Epithelial cell of proximal tubule (primary cell): Measurements from ENCODE around the gene DNAJC27. TPM values are rescaled to one million over a fixed set of nuclear protein-coding genes. Genes with fewer than 3 reads are reported as not detected.

ENCODE experiments used
- DNase-seq: peaks from one replicate; pipeline ENCODE4 v3.0.0-alpha.2; 2011; ENCODE audit warnings: low read depth
- H3K4me3 ChIP-seq: 2 replicates; pipeline ENCODE4 v1.5.1; 2011; ENCODE audit warnings: low read depth, mild to moderate bottlenecking, low read length
- total RNA-seq: library from RNA; depleted of rRNA; stranded (reverse); fragments of >200 nt; gene quantifications from 2 replicates; pipeline ENCODE4 v1.2.3, GENCODE V29; 2015
- TF ChIP-seq, protein P1 (sequence below): conservative IDR thresholded peaks from 2 replicates; pipeline ENCODE4 v1.5.1; 2012; ENCODE audit warnings: low read depth, mild to moderate bottlenecking, low read length

DNAJC27 gene
- total RNA-seq, 1 donor from 2014 or later, result 2.1 TPM

DNA sequence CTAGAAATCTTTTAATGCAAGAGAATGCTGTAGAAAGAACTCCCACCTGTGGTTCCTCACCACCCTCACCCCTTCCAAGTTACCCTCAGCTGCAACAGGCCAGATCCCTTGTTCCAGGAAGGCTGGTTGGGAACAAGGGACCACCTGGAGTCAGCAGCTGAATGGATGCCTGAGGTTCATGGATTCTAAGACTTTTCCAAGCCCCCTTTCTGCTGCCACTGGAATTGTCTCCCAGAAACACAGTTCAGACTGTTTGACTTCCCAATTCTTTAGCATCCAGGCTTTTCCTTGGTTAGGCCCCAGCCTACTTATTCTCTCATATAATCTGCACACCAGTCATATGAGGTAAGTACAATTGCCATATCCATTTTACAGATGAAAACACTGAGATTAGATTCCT, 43.7 kb downstream of the DNAJC27 start:
- TF ChIP-seq, protein P1, sequence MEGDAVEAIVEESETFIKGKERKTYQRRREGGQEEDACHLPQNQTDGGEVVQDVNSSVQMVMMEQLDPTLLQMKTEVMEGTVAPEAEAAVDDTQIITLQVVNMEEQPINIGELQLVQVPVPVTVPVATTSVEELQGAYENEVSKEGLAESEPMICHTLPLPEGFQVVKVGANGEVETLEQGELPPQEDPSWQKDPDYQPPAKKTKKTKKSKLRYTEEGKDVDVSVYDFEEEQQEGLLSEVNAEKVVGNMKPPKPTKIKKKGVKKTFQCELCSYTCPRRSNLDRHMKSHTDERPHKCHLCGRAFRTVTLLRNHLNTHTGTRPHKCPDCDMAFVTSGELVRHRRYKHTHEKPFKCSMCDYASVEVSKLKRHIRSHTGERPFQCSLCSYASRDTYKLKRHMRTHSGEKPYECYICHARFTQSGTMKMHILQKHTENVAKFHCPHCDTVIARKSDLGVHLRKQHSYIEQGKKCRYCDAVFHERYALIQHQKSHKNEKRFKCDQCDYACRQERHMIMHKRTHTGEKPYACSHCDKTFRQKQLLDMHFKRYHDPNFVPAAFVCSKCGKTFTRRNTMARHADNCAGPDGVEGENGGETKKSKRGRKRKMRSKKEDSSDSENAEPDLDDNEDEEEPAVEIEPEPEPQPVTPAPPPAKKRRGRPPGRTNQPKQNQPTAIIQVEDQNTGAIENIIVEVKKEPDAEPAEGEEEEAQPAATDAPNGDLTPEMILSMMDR, result no peak
- H3K4me3 ChIP-seq, result no peak overlapping the region
- no peak for DNase-seq

DNA sequence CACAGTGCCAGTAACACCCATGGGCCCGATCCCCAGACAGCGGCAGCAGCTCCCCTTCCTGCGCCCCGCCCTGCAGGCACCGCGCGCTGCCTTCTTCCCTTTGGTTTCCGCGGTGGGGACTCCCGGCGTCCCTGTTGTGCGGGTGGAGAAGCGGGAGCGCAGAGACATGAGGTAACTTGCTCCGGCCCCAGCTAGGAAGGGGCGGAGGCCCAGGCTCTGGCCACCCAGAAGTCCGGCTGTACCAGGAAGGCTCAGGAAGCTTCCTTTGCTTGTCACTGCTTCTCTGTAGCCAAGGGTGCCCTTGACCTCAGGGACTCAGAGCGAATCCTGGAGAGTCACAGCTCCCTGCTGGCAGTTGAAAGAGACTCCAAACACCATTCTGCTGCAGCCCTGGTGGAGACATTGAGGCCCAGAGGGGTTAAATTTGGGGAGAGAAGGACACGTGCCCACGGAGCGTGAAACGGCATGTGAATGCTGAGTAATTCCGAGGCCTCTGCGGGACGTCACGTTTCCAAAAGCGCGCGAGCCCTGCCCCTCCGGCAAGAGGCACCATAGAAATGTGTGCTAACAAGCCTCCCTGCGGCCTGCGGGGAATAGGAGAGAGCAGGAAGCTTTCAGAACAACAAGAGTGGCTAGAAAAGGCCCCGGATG, 45.0 kb downstream of the DNAJC27 start:
- no peak for DNase-seq
- TF ChIP-seq, protein P1, result no peak
- H3K4me3 ChIP-seq, result peak overlapping the region; percentile 10

DNA sequence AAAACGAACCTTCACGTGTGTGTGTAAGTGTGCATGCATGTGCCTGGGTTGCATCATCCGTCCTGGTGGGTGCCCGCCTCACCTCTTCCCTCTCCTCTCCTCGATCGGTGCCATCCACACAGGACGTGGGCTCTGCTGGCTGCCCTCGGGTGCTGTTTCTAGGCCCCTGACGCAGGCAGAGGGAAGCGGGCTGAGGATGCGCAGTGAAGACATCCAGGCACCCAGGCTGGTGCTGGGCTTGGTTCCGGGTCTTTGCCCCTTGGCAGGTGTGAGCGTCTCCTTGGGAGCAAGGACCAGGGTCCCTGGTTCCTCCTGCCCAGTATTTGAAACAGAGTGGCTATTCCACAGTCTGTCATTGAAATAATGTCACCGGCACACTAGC, 45.5 kb downstream of the DNAJC27 start:
- no peak overlapping the region for H3K4me3 ChIP-seq
- TF ChIP-seq, protein P1, result no peak
- DNase-seq, result no peak

DNA sequence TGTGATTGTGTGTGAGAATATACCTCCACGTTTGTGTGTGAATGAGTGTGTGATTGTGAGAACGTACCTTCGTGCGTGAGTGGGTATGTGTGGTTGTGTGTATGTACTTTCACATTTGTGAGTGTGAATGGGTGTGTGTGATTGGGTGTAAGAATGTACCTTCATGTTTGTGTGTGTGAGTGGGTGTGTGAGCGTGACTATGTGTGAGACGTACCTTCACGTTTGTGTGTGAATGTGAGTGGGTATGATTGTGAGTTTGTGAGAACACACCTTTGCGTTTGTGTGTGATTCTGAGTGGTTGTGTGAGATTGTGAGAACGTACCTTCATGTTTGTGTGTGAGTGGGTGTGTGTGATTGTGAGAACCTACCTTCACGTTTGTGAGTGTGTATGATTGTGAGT, 45.9 kb downstream of the DNAJC27 start:
- no peak overlapping the region for H3K4me3 ChIP-seq
- no peak for DNase-seq
- TF ChIP-seq, protein P1, result no peak

DNA sequence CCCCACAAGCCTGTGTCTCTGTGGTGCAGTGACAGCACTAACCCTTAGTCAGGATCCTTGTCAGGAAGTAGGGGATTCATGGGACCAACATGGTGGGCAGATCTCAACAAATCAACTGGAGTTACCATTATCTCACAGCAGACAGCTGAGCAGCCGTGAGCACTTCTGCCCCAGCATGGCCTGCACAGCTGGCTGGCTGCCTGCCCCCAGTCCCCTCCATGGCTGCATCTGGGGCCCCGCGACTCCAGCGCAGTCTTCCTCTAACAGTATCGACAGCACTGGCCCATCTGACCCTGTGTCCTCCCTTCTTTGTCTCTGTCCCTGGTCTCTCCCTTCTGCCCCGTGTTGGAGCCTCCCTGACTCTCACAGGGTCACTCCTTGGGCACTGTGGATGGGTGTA, 47.0 kb downstream of the DNAJC27 start:
- TF ChIP-seq, protein P1, result no peak
- DNase-seq, result no peak
- no peak overlapping the region for H3K4me3 ChIP-seq

DNA sequence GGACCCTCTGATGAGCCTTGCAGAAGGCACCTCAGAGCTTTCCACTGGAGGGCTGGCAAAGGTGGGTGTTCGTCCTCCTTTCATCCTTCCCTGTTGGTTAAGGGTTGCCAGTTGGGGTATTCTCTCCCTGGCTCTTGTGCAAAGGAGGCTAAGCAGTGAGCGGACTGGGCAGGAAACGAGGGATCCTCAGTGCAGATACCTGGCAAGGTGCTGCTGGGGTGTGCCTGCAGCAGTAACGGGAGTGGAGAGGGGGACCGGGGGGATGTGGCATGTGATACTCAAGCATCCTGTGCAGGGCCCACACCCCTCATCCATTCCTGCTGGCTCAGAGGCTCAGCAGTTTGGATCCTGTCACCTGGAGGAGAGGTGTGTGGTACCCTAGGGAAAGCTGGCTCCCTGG, 47.5 kb downstream of the DNAJC27 start:
- no peak for DNase-seq
- H3K4me3 ChIP-seq, result no peak overlapping the region
- TF ChIP-seq, protein P1, result no peak

DNA sequence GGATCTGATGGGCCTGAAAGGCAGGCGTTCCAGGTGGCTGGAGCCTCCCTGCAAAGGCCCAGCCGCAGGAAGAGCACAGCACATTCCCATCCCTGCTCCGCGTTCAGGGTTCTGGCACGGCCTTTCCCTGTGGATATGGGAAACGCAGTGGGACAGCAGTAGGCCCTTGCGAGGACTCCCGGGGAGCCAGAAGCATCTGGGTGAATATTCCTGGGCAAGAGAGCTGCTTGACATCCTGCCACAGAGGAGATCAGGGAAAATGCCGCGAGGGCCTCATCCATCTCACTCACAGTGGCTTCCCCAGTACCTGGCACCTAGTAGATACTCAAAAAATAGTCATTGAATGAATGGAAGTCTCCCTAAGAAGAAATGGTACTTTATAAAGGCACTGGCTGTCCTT, 48.6 kb downstream of the DNAJC27 start:
- H3K4me3 ChIP-seq, result no peak overlapping the region
- no peak for DNase-seq
- TF ChIP-seq, protein P1, result no peak
